Aorta (tissue), 5 donors: ENCODE measurements around the gene CCL19. TPM values are rescaled to one million over a fixed set of nuclear protein-coding genes. Genes with fewer than 3 reads are reported as not detected.

Experiments used
- ATAC-seq: fragments of 200-7000 bp; cut with Tn5 transposase; one replicate; pipeline ENCODE4 v1.9.1; 2022; ENCODE audit warnings: moderate library complexity; ENCODE audit not compliant: low FRiP score
- DNase-seq, 2 donors: peaks; one replicate each; pipeline ENCODE4 v3.0.0-alpha.2; 2020
- H3K27ac ChIP-seq, 2 donors: one replicate each; pipeline ENCODE4 v1.5.1; 2013; ENCODE audit warnings: low read length in 2 of 2, mild to moderate bottlenecking in 2 of 2, moderate library complexity in 2 of 2, control low read depth in 1 of 2, inconsistent platforms in 1 of 2, low read depth in 1 of 2
- H3K27me3 ChIP-seq, 2 donors: one replicate each; pipeline ENCODE4 v1.6.1; 2013; ENCODE audit warnings: control low read depth in 1 of 2, low read length in 1 of 2, mild to moderate bottlenecking in 1 of 2, moderate library complexity in 1 of 2; ENCODE audit not compliant: insufficient read depth in 2 of 2, control insufficient read depth in 1 of 2
- H3K36me3 ChIP-seq, 2 donors: one replicate each; pipeline ENCODE4 v1.6.1; 2013; ENCODE audit warnings: control low read depth in 1 of 2, low read length in 1 of 2, mild to moderate bottlenecking in 1 of 2; ENCODE audit not compliant: insufficient read depth in 2 of 2, control insufficient read depth in 1 of 2
- H3K4me1 ChIP-seq, 2 donors: one replicate each; pipeline ENCODE4 v1.6.1; 2013; ENCODE audit warnings: low read length in 2 of 2, control low read depth in 1 of 2, mild to moderate bottlenecking in 1 of 2, moderate library complexity in 1 of 2; ENCODE audit not compliant: insufficient read depth in 2 of 2, control insufficient read depth in 1 of 2
- H3K4me3 ChIP-seq, 2 donors: one replicate each; pipeline ENCODE4 v1.5.1; 2013; ENCODE audit warnings: low read length in 2 of 2, control low read depth in 1 of 2, mild to moderate bottlenecking in 1 of 2
- H3K9me3 ChIP-seq: one replicate; pipeline ENCODE4 v1.6.1; 2013; ENCODE audit warnings: mild to moderate bottlenecking, low read length; ENCODE audit not compliant: control insufficient read depth
- WGBS, 2 donors: extraction: QIAGEN DNeasy Blood & Tissue Kit; methylation state at CpG; one replicate each; pipeline ENCODE4 v1.1.7; 2013; 5-methylcytosine and 5-hydroxymethylcytosine counted together
- intact Hi-C, 2 donors: fragments of 100-400 bp; cut with DNase I; formaldehyde crosslinking; loops; one replicate each; pipeline versions ENCODE4 v1.14.2 to v1.15.0; 2022
- polyA plus RNA-seq, 2 donors: library from polyadenylated mRNA; stranded (reverse); fragments of 200-250 nt; gene quantifications; one replicate each; pipeline ENCODE4 v1.2.3, GENCODE V29; 2013
- total RNA-seq, 2 donors: library from RNA; stranded (reverse); fragmentation: NEBNext Ultra II Directional; extraction: Animal tissue kit (Norgen Biotek cat#: 25700); gene quantifications; one replicate each; pipeline ENCODE4 v1.2.1, GENCODE V29; 2021
- donor health status: healthy with polysubstance abuse.
- donor health status: Bipolar disorder and iron deficiency.
- donor health status: DM: no; HTN: no; CAD: no.
- donor health status: DM: no; HTN: no; CAD: no.
- donor health status: DM: yes; HTN: yes; CAD: no.

Gene CCL19
- total and polyA plus RNA-seq, 4 donors: 1.9 to 67.5 (median 22.6) TPM

DNA sequence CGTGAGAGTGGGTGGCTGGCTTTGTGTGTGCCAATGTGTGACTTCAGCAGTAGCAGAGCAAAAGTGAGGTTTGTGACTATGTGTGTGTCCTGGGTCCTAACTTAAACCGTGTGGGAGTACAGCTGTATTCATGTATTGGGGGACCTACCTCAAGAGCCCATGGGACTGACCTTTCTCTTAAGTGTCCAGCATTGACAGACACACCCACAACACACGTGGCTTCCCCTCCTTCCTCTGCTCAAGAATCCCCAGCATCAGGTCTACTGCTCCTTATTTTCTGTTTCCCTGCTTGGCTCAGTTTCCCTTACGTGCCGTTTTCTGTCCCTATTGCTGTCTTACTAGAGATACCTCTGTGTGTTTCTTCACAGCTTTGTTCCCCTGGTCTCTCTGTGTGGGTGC is 38.5 kb downstream of the CCL19 start:
- no peaks in the 10 kb centered on the region for H3K9me3 ChIP-seq
- no peak for DNase-seq
- no peaks in the 10 kb centered on the region for H3K27me3 ChIP-seq
- H3K4me3 ChIP-seq: peak overlapping the region; percentile 24 to 47
- peak overlapping the region in 1 of 2 donors; percentile 70 for H3K27ac ChIP-seq
- intact Hi-C loops: loop anchor here (5.0 to 10.0 kb wide), 2 partner anchors 50 to 332 kb away; partner anchors contain the start of gene DNAJB5 (in 1 of the 2)
- 2% methylated on average over 5 of the region's 5 CpGs for WGBS, 2 donors
- peaks cover 0 to 2% of the 10 kb centered on the region in 2 donors for H3K4me1 ChIP-seq
- H3K36me3 ChIP-seq: no peaks in the 10 kb centered on the region
- no peak for ATAC-seq

DNA sequence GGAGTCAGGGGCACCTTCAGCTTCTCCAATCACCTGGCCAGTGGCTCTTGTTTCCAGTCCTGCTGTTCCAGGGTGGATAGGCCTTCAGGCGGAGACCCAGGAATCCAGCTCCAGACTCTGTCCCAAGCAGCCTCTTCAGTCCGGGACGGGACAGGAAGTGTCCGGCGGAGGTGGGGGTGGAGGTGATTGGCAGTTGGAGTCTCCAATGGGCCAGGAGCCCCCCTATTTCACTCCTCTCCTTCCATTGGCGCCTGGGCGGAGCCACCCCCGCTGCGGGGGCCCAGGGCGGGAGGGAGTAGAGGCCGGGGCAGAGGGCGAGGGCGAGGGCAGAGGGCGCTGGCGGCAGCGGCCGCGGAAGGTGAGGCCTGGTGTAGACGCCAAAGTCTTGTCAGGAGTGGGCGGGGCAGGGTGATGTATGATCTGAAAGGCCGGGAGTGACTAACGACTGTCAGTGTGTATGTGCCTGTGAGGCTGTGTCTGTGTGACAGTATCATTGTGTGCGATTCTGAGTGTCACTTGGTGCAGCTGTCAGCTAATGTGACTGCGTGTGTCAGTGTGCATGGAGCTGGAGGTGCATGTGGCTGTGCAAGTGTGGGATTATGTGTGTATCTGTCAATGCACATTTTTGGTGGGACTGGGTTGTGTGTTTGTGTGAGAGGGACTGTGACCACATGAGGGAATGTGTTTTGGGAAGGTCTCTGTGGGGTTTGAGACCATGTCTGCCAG is 39.0 kb downstream of the CCL19 start, which contains the start of gene IL11RA:
TSS of gene IL11RA (plus strand) at position 310 of the 726 bp plus-strand sequence. CDS start 3,033 bp downstream, outside the sequence.
- DNase-seq: peak; percentile 92 to 94
- H3K27ac ChIP-seq: peak within 1 kb of the TSS; percentile 70 to 72
- no peaks in the 10 kb centered on the region for H3K36me3 ChIP-seq
- peak; percentile 78 for ATAC-seq
- H3K27me3 ChIP-seq: no peaks in the 10 kb centered on the region
- intact Hi-C loops: loop anchor here (5.0 to 10.0 kb wide), 2 partner anchors 50 to 333 kb away; partner anchors contain the start of gene DNAJB5 (in 1 of the 2)
- H3K9me3 ChIP-seq: no peaks in the 10 kb centered on the region
- 3 to 4% methylated on average over 23 to 24 of the region's 24 CpGs for WGBS, 2 donors
- H3K4me3 ChIP-seq: peak within 1 kb of the TSS; percentile 24 to 47
- H3K4me1 ChIP-seq: peaks cover 0 to 2% of the 10 kb centered on the region in 2 donors

DNA sequence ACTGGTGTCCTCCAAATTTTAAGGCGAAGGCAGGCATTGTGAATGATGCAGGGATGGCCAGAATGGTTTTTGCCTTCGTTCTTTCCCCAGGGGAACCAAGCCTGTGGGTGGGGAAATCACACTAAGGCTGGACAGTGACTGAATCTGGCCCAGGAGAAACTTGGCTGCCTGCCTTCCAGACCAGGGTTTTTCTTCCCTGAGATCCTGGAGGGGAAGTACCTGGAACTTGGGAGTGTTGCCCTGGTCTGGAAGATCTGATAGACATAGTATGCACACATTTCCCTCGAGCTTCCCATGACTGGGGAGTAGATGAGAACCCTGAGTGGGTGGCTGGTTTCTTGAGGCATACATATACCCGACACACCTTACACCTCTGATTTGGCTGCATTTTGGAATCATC is 39.8 kb downstream of the CCL19 start:
- peak overlapping the region; percentile 70 to 72 for H3K27ac ChIP-seq
- ATAC-seq (no peak), DNase-seq (no peak)
- H3K4me3 ChIP-seq: no peak overlapping the region
- peaks cover 0 to 2% of the 10 kb centered on the region in 2 donors for H3K4me1 ChIP-seq
- intact Hi-C loops: loop anchor here (5.0 to 10.0 kb wide), 2 partner anchors 51 to 333 kb away; partner anchors contain the start of gene DNAJB5 (in 1 of the 2)
- H3K36me3 ChIP-seq: no peaks in the 10 kb centered on the region
- WGBS, 2 donors: 14 to 15% methylated on average over 4 of the region's 4 CpGs
- no peaks in the 10 kb centered on the region for H3K9me3 ChIP-seq
- no peaks in the 10 kb centered on the region for H3K27me3 ChIP-seq

DNA sequence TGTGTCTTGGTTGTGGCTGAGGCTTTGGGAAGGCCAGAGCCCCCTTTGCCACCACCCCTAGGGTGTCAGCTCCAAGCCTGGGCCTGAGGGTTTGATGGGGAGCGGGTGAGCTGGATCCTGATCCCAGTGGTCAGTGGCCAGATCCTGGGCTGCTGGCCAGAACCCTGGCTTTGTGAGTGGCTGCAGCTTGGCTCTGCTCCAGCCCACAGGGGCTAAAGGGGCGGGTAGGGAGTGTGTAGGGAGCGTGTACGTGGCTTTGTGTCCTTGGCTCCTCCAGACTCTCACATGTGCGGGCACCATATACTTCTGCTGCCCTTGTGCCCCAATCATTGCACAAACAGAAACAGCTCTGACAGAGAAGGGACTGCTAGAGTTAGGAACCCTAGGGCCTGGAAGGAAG is 40.3 kb downstream of the CCL19 start:
- ATAC-seq: no peak
- Histone ChIP-seq H3K27me3 (no peaks in the 10 kb centered on the region), H3K27ac (peak overlapping the region in 1 of 2 donors; percentile 70), H3K9me3 (no peaks in the 10 kb centered on the region), H3K4me3 (no peak overlapping the region), H3K4me1 (peaks cover 0 to 2% of the 10 kb centered on the region in 2 donors), H3K36me3 (no peaks in the 10 kb centered on the region)
- 24 to 26% methylated on average over 5 of the region's 5 CpGs for WGBS, 2 donors
- no peak for DNase-seq
- intact Hi-C loops: loop anchor here (5.0 to 10.0 kb wide), 2 partner anchors 51 to 334 kb away; partner anchors contain the start of gene DNAJB5 (in 1 of the 2)

DNA sequence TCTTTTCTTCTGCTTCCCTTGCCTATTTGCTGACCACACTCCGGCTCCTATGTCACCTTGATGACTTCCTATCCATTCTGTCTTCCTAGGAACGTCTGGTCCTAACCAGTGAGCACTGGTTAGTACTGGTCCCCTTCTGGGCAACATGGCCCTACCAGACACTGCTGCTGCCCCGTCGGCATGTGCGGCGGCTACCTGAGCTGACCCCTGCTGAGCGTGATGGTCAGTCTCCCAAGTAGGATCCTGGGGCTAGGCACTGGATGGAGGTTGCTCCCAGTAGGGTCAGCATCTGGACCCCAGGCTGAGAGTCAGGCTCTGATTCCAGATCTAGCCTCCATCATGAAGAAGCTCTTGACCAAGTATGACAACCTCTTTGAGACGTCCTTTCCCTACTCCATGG is 42.4 kb downstream of the CCL19 start:
- H3K4me3 ChIP-seq: no peak overlapping the region
- H3K36me3 ChIP-seq: no peaks in the 10 kb centered on the region
- ATAC-seq (no peak), DNase-seq (no peak)
- no peak overlapping the region for H3K27ac ChIP-seq
- H3K4me1 ChIP-seq: no peaks in the 10 kb centered on the region
- intact Hi-C loops: no loop called here
- 87 to 89% methylated on average over 8 of the region's 8 CpGs for WGBS, 2 donors
- no peaks in the 10 kb centered on the region for H3K27me3 ChIP-seq
- no peaks in the 10 kb centered on the region for H3K9me3 ChIP-seq

DNA sequence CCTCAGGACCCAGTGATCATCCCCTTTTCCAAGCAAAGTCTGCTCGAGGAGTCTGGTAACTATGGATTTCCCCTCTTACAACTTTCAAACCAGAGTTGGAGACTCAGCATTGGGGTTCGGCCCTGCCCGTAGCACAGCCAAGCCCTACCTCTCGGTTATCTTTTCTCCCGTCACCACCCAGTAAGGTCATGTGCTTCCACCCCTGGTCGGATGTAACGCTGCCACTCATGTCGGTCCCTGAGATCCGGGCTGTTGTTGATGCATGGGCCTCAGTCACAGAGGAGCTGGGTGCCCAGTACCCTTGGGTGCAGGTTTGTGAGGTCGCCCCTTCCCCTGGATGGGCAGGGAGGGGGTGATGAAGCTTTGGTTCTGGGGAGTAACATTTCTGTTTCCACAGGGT is 43.4 kb downstream of the CCL19 start:
- Histone ChIP-seq H3K27ac (peak overlapping the region in 1 of 2 donors; percentile 25), H3K4me1 (no peaks in the 10 kb centered on the region), H3K27me3 (no peaks in the 10 kb centered on the region), H3K4me3 (peak overlapping the region; percentile 15 to 55), H3K9me3 (no peaks in the 10 kb centered on the region), H3K36me3 (no peaks in the 10 kb centered on the region)
- ATAC-seq (no peak), DNase-seq (no peak)
- intact Hi-C loops: no loop called here
- 17% methylated on average over 10 of the region's 10 CpGs for WGBS, 2 donors

DNA sequence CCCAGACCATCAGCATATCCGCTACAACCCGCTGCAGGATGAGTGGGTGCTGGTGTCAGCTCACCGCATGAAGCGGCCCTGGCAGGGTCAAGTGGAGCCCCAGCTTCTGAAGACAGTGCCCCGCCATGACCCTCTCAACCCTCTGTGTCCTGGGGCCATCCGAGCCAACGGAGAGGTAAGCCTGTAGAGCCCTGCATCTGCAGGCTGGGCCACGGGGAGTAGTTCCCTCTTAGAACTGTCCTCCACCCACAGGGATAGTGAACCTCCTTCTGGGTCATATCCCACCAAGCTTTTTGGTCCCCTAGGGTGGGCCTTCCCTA is 44.0 kb downstream of the CCL19 start:
- Histone ChIP-seq H3K9me3 (no peaks in the 10 kb centered on the region), H3K4me3 (peak overlapping the region; percentile 15 to 55), H3K27me3 (no peaks in the 10 kb centered on the region), H3K4me1 (no peaks in the 10 kb centered on the region), H3K36me3 (no peaks in the 10 kb centered on the region), H3K27ac (peak overlapping the region in 1 of 2 donors; percentile 25)
- ATAC-seq (no peak), DNase-seq (no peak)
- 1 to 4% methylated on average over 8 of the region's 8 CpGs for WGBS, 2 donors
- intact Hi-C loops: no loop called here

DNA sequence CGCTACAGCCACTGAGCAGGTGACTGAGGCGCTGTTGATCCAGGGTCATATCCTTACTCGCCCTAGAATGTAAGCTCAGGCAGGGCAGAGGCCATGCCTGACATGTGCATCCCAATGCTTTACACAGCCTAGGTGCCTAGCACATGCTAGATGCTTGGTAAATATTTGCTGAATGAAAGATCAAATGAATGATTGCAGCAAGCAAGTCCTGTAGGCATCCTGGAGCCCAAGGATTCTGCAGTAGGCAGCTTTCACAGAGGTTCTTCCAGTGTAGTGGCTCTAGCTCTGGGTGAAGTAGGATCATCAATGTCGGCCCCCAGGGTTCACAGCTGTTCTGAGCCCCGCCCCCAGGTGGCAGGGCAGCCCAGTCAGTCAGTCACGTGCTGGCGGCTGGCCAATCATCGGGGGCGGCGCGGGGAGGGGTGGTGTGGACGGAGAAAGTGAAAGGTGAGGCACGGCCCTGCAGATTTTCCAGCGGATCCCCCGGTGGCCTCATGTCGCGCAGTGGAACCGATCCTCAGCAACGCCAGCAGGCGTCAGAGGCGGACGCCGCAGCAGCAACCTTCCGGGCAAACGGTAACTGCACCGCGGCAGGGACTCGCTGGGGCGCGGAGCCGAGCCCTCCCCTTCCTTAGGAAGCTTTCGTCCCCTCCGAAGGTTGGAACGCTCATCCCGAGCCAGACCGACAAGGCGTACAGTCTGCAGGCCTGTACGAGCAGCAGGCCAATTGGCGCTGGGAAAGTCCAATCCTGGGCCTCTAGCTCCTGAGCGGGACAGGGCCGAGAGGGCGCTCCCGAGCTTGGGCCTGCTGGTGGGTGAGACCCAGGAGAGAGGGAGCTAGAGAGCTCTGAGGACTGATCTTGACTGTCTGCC is 44.6 kb downstream of the CCL19 start, which contains the start of gene GALT:
TSS of gene GALT (plus strand) at position 465 of the 873 bp plus-strand sequence. CDS start at position 495, 30 bp downstream.
- intact Hi-C loops: no loop called here
- ATAC-seq (peak; percentile 94), DNase-seq (peak; percentile 96 to 98)
- Histone ChIP-seq H3K9me3 (no peaks in the 10 kb centered on the region), H3K4me1 (no peaks in the 10 kb centered on the region), H3K27me3 (no peaks in the 10 kb centered on the region), H3K27ac (peak within 1 kb of the TSS in 1 of 2 donors; percentile 60), H3K4me3 (peak within 1 kb of the TSS; percentile 15 to 55), H3K36me3 (no peaks in the 10 kb centered on the region)
- WGBS, 2 donors: 5 to 6% methylated on average over 43 of the region's 43 CpGs
